CD4-positive, alpha-beta T cell (primary cell): ENCODE results near the gene SHPK. TPM values are rescaled to one million over a fixed set of nuclear protein-coding genes. Genes with fewer than 3 reads are reported as not detected.

Source experiments
- ATAC-seq: fragments of 200-7000 bp; cut with Tn5 transposase; one replicate; pipeline ENCODE4 v1.10.0; 2022; ENCODE audit warnings: mild to moderate bottlenecking; ENCODE audit not compliant: poor library complexity
- CTCF ChIA-PET: fragments of 350-600 bp; sonication (Branson Sonifier 250); formaldehyde crosslinking; loops from one replicate; lab custom pipeline; 2021; ENCODE audit warnings: antibody characterized with exemption, inconsistent platforms; lab: Charles Lee
- POLR2A ChIA-PET: fragments of 350-600 bp; sonication (Branson Sonifier 250); formaldehyde crosslinking; loops from one replicate; lab custom pipeline; 2021; ENCODE audit warnings: antibody characterized with exemption, inconsistent platforms; lab: Charles Lee
- DNase-seq, 14 experiments: peaks; one replicate each; pipeline ENCODE4 v3.0.0-alpha.2; 2013 to 2020; ENCODE audit warnings: mixed read lengths in 2 of 14
- H3K27ac ChIP-seq, 2 donors: one replicate each; pipeline versions ENCODE4 v1.5.1 to v1.7.0; 2013; ENCODE audit warnings: low read length in 2 of 2, low read depth in 1 of 2, mild to moderate bottlenecking in 1 of 2
- H3K27me3 ChIP-seq, 2 experiments: 1 replicate in 1 of 2; 2 replicates in 1 of 2; pipeline versions ENCODE4 v1.6.1 to v1.7.0; 2013; ENCODE audit warnings: low read length in 2 of 2, control low read depth in 1 of 2, mild to moderate bottlenecking in 1 of 2, moderate library complexity in 1 of 2; ENCODE audit not compliant: insufficient read depth in 2 of 2, control insufficient read depth in 1 of 2
- H3K36me3 ChIP-seq: one replicate; pipeline ENCODE4 v1.6.1; 2013; ENCODE audit warnings: low read length, control low read depth; ENCODE audit not compliant: insufficient read depth
- H3K4me1 ChIP-seq: one replicate; pipeline ENCODE4 v1.6.1; 2013; ENCODE audit warnings: low read length, control low read depth; ENCODE audit not compliant: insufficient read depth
- H3K4me3 ChIP-seq: one replicate; pipeline ENCODE4 v1.5.1; 2013; ENCODE audit warnings: mild to moderate bottlenecking, low read length, moderate library complexity
- H3K9me3 ChIP-seq, 2 experiments: 1 replicate in 1 of 2; 2 replicates in 1 of 2; pipeline versions ENCODE4 v1.6.1 to v1.7.0; 2013; ENCODE audit warnings: low read length in 2 of 2, mild to moderate bottlenecking in 2 of 2, control low read depth in 1 of 2, moderate library complexity in 1 of 2; ENCODE audit not compliant: control insufficient read depth in 1 of 2, insufficient read depth in 1 of 2
- H3K27ac Mint-ChIP-seq: one replicate; pipeline ENCODE4 v1.8.0; 2020; ENCODE audit warnings: mixed read lengths
- H3K27me3 Mint-ChIP-seq: one replicate; pipeline ENCODE4 v1.8.0; 2021; ENCODE audit warnings: mixed read lengths
- H3K36me3 Mint-ChIP-seq: one replicate; pipeline ENCODE4 v1.8.0; 2021; ENCODE audit warnings: low read depth, mixed read lengths
- H3K4me1 Mint-ChIP-seq: one replicate; pipeline ENCODE4 v1.8.0; 2021; ENCODE audit warnings: low read depth, mixed read lengths
- H3K4me3 Mint-ChIP-seq: one replicate; pipeline ENCODE4 v1.8.0; 2020; ENCODE audit warnings: mild to moderate bottlenecking, mixed read lengths
- H3K9me3 Mint-ChIP-seq: one replicate; pipeline ENCODE4 v1.8.0; 2020; ENCODE audit warnings: mixed read lengths
- CTCF ChIP-seq: fragments of 200-600 bp; IDR thresholded peaks from one replicate; pipeline ENCODE4 v1.8.0; 2022; ENCODE audit warnings: antibody characterized with exemption, mild to moderate bottlenecking
- intact Hi-C, 2 experiments: fragments of 100-400 bp; cut with DNase I in 1 of 2; cut with micrococcal nuclease in 1 of 2; formaldehyde crosslinking; loops; one replicate each; pipeline versions ENCODE4 v1.15.1 to v1.9.0; 2023 to 2025; cut with DNase I, micrococcal nuclease
- total RNA-seq, 174 experiments: library from RNA in 2 of 174; stranded (reverse) in 2 of 174; gene quantifications; one replicate each; pipeline ENCODE4 v1.2.3 and lab custom pipeline; 2021 to 2026

Gene SHPK
- total RNA-seq, 2 experiments from 2014 or later, result 3.4 TPM

- H3K4me3 ChIP-seq, result no peak overlapping the region
- no peak for TF ChIP-seq CTCF
- ATAC-seq, result no peak
- Mint-ChIP-seq H3K4me3 (no peak overlapping the region), H3K9me3 (no peaks in the 10 kb centered on the region), H3K4me1 (no peaks in the 10 kb centered on the region), H3K27ac (no peak overlapping the region), H3K27me3 (no peaks in the 10 kb centered on the region), H3K36me3 (peaks cover 9% of the 10 kb centered on the region)
- no peaks in the 10 kb centered on the region for H3K9me3 ChIP-seq
- no peak for DNase-seq
- ChIA-PET POLR2A (no interaction called here), CTCF (no interaction called here)
- intact Hi-C loops, result no loop called here
- peaks cover 10% of the 10 kb centered on the region for H3K36me3 ChIP-seq
- no peaks in the 10 kb centered on the region for H3K4me1 ChIP-seq
- no peaks in the 10 kb centered on the region for H3K27me3 ChIP-seq
- H3K27ac ChIP-seq, result no peak overlapping the region
Measured at GRCh38 chr17:3593384-3593783, 42.7 kb downstream of the SHPK start.

GRCh38 chr17:3592216-3592860 lies 43.7 kb downstream of the SHPK start:
- intact Hi-C loops, result no loop called here
- Histone ChIP-seq H3K9me3 (no peaks in the 10 kb centered on the region), H3K4me3 (no peak overlapping the region), H3K36me3 (peaks cover 8% of the 10 kb centered on the region), H3K4me1 (no peaks in the 10 kb centered on the region), H3K27me3 (no peaks in the 10 kb centered on the region), H3K27ac (no peak overlapping the region)
- no peak overlapping the region for H3K4me3 Mint-ChIP-seq
- ChIA-PET CTCF (no interaction called here), POLR2A (no interaction called here)
- H3K4me1 Mint-ChIP-seq, result no peaks in the 10 kb centered on the region
- H3K9me3 Mint-ChIP-seq, result no peaks in the 10 kb centered on the region
- no peaks in the 10 kb centered on the region for H3K27me3 Mint-ChIP-seq
- ATAC-seq (no peak), DNase-seq (no peak)
- TF ChIP-seq CTCF, result no peak
- no peak overlapping the region for H3K27ac Mint-ChIP-seq
- peaks cover 15% of the 10 kb centered on the region for H3K36me3 Mint-ChIP-seq

- no peak for TF ChIP-seq CTCF
- Mint-ChIP-seq H3K27ac (no peak overlapping the region), H3K4me3 (no peak overlapping the region), H3K9me3 (no peaks in the 10 kb centered on the region), H3K36me3 (peaks cover 21% of the 10 kb centered on the region), H3K27me3 (no peaks in the 10 kb centered on the region), H3K4me1 (no peaks in the 10 kb centered on the region)
- Histone ChIP-seq H3K27me3 (no peaks in the 10 kb centered on the region), H3K9me3 (no peaks in the 10 kb centered on the region), H3K4me1 (no peaks in the 10 kb centered on the region), H3K27ac (no peak overlapping the region), H3K36me3 (peaks cover 10% of the 10 kb centered on the region), H3K4me3 (no peak overlapping the region)
- ATAC-seq, result no peak
- CTCF ChIA-PET, result no interaction called here
- POLR2A ChIA-PET, result no interaction called here
- no peak for DNase-seq
- intact Hi-C loops, result no loop called here
Measured at GRCh38 chr17:3590768-3591167, 45.3 kb downstream of the SHPK start.
